GM18907 (cell line): ENCODE results near the gene OTP.

ENCODE experiments used
- ATAC-seq: cut with Tn5 transposase; IDR thresholded peaks from one replicate; pipeline ENCODE4 v1.9.1; 2021; ENCODE audit warnings: mild to moderate bottlenecking, moderate library complexity; ENCODE audit not compliant: unreplicated experiment

OTP gene

GRCh38 chr5:77640589-77641396 is 2.3 kb upstream of the OTP start:
- no peak for ATAC-seq

- ATAC-seq: no peak
Observed at GRCh38 chr5:77638763-77639671, 504 bp upstream of the OTP start.

GRCh38 chr5:77637170-77637997 is 1.1 kb downstream of the OTP start:
- ATAC-seq: no peak

GRCh38 chr5:77636641-77637169 is 1.8 kb downstream of the OTP start:
- no peak for ATAC-seq

GRCh38 chr5:77635917-77636640 is 2.4 kb downstream of the OTP start:
- ATAC-seq: no peak

GRCh38 chr5:77635067-77635916 is 3.2 kb downstream of the OTP start:
- no peak for ATAC-seq

GRCh38 chr5:77633709-77634108 is 4.8 kb downstream of the OTP start:
- ATAC-seq: no peak

- no peak for ATAC-seq
Observed at GRCh38 chr5:77633207-77633675, 5.3 kb downstream of the OTP start.

GRCh38 chr5:77632526-77633206 is 5.8 kb downstream of the OTP start:
- ATAC-seq: no peak

- peak; percentile 88 for ATAC-seq
Observed at GRCh38 chr5:77630114-77630680, 8.3 kb downstream of the OTP start.

- ATAC-seq: no peak
Observed at GRCh38 chr5:77629509-77630113, 8.9 kb downstream of the OTP start.

- no peak for ATAC-seq
Observed at GRCh38 chr5:77628840-77629508, 9.5 kb downstream of the OTP start.

GRCh38 chr5:77627869-77628674 is 10.4 kb downstream of the OTP start:
- no peak for ATAC-seq

- no peak for ATAC-seq
Observed at GRCh38 chr5:77623203-77623740, 15.2 kb downstream of the OTP start.

- no peak for ATAC-seq
Observed at GRCh38 chr5:77621440-77621839, 17.1 kb downstream of the OTP start.

GRCh38 chr5:77620405-77620804 is 18.1 kb downstream of the OTP start:
- no peak for ATAC-seq
